ENCODE data around the gene CACNA1A. TPM values are rescaled to one million over a fixed set of nuclear protein-coding genes. Genes with fewer than 3 reads are reported as not detected.
"Not testable (repeated sequence)": the region's sequence is repeated elsewhere in the genome, so short reads cannot be mapped to it uniquely, and the experiment has no call there.

The CACNA1A gene
- total RNA-seq, 1 donor from 2014 or later: 0.72 TPM

DNA sequence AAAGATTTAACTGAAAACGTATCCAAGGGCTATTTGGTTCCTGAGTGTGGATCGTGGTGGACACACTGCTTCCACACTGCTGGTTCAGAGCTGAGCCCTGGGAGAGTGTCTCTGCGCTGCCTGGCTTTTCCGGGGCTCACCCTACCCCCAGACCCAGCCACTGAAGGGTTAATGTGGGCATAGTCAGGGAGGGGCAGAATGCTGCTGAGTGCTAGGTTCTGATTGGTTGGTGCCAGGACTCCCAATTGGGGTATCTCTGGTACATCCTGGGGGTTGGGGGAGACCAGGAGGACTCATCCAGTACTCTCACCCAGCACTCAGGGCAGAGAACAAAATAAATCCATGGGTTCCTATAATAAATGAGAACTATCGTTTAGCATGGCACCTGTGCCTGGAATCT lies 142.3 kb downstream of the CACNA1A start:
- DNase-seq: no peak

DNA sequence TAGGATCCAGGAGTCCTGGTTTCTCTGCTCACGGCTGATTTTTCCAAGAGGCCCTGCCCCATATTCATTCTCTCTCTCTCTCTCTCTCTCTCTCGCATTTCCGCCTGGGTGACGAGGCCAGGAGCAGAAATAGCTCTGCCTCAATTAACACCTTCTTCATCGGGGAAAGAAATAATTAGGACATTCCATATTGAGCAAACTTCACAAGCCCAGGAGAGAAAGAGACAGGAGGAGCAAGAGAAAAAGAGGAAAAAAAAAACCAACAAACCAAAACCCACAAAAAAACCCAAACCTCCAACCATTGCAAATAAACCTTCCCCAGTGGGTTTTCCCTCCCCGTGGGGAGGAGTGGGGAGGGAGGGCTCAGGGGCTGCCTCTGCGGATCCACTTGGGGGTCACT lies 143.0 kb downstream of the CACNA1A start:
- DNase-seq: no peak

DNA sequence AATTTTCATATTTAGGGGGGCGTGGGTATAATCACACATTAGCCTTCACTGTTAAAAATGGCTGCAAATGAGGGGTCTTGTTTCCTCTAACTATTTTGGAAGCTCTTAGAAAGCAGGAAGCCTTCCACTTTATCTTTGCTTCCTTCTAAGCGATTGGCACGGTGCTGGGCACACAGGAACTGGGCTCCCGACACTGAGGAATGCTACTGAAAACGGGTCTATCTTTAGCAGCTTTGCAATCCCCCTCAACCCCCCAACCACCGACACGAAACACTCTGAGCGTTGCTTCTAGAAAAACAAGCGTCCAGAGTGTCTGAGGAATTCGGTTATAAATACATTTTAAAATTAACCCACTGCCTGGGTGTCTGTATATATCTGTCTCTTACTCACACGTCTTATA lies 143.6 kb downstream of the CACNA1A start:
- no peak for DNase-seq

DNA sequence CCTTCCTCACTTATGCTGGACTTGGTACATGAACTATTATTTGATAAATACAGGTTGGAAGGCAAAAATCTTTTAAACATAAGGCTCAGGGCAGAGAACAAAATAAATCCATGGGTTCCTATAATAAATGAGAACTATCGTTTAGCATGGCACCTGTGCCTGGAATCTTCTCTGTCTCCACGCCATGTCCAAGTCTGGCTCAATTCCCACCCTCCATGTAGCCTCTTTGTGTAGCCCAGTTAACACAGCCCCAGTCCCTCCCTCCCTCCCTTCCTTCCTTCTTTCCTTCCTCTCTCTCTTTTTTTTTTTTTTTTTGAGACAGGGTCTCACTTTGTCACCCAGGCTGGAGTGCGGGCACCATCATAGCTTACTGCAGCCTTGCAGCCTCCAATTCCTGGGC lies 144.6 kb downstream of the CACNA1A start:
- DNase-seq: not testable (repeated sequence)

DNA sequence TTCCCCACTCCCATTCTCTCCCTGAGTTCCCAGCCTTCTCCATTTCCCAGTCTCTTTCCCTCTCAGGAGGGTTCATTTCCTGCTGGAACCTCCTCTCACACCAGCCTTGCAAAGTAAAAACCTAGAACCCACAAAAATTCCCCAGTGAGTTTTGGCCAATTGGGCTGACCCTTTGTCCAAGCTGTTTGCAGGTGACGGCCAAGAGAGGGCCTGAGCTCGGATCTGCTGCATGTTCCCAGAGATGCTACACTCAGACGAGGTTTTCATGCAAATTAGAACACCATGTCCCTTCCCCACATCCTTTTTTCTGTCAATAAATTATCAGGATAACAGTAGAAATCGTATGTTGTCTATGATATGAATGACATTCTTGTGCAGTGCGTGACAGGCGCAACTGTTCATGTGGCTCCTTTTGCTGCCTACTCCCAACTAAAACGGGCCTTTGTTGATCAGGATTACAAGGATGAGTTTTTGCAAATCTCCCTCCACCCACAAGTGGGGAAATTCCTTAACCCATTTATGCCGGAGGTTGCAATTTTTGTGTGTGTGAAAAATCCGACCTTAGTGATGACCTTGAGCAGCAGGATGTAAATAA lies 149.5 kb downstream of the CACNA1A start:
- no peak for DNase-seq

DNA sequence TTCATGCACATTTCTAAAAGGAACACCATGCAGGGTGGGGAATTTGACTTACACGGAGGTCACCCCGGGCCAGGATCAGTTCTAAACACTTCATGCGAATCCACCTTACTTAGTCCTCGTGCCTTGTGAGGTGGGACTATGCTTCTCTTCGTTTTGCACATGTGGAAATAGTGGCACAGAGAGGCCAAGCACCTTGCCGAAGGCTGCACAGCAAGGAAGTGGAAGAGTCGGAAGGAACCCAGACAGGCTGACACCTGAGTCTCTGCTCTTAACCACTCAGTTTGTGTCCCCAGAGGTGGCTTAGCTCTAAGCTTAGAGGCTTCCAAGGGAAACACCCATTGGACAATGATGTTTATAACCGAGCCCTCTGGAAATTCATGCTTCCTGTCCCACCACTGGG lies 150.1 kb downstream of the CACNA1A start:
- no peak for DNase-seq

DNA sequence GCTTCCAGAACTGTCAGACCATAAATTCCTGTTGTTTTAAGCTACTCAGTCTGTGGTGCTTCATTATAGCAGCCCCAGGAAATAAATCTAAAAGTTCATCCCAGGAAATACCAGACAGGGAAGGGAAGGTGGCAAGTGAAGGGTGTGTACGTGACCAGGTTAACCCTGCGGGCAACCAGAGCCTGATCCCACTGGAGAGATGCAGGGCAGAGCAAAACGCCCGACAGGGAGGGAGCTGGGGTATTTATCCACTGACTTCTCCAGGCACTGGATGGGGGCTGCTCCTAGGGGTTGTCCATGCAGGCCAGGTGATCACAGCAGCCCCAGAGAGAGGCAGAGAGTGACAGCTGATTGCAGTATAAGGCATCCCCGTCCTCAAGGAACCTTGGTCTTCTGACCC lies 150.9 kb downstream of the CACNA1A start:
- DNase-seq: no peak

DNA sequence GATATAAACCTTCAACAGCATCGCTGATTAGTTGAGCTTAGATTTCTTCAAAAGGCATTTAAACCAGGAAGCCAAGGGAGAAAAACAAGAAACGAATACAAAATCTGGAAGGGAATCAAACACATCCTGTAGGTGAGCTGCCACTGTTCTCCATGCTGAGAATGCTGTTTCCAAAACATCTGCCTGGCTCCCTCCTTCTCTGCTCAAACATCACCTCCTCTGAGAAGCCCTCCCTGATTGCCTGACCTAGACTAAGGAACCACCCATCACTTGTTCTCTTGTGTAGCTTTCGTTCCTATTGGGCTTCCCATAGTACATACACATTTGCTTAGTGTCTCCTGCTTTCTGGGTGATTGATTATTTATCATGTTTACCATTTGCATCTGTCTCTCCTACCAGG lies 152.7 kb downstream of the CACNA1A start:
- no peak for DNase-seq

DNA sequence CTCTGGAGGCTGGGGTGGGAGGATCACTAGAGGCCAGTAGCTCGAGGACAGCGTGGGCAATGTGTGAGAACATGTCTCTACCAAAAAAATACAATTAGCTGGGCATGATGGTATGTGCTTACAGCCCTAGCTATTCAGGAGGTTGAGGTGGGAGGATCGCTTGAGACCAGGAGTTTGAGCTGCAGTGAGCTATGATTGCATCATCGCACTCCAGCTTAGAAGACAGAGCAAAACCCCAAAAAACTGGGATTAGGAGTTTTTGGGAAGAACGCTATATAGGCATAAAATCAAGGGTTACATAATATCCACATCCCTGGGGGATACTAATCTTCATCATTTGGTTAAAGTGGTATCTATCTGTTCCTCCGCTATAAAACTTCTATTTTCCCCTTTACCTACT lies 155.5 kb downstream of the CACNA1A start:
- no peak for DNase-seq

DNA sequence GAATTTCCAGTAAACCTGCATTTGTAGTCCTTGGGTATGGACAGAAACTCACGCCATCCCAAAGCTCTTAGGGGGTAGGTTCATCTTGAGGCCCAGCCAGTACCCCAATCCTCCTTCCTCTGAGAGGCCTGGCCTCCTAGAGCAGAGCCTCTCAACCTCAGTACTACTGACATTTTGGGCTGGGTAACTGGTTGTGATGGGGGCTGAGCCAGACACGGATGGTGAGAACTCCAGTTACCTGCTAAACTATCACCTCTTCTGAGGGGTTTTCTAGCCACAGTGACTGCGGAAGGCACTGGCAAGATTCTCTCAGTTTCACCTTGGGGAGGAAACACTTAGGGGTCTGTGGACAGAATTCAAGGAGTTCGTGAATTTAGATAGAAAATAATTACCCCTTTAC lies 156.2 kb downstream of the CACNA1A start:
- DNase-seq: no peak

DNA sequence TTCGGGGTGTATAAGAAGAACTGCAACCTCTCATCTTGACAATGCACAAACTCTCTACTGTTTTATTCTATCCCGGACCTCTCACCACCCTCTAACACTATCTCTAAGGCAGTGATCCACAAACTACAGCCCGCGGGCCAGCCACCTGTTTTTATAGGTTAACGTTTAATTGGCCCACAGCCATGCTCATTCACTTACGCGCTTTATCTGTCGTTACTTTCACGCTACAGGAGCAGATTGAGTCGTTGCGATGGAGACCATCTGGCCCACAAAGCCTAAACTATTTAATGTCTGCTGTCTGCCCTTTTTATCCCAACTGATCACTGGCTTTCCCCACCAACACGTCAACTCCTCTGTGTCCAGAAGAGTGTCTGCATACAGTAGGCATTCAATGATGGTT lies 158.9 kb downstream of the CACNA1A start:
- peak; percentile 14 for DNase-seq

DNA sequence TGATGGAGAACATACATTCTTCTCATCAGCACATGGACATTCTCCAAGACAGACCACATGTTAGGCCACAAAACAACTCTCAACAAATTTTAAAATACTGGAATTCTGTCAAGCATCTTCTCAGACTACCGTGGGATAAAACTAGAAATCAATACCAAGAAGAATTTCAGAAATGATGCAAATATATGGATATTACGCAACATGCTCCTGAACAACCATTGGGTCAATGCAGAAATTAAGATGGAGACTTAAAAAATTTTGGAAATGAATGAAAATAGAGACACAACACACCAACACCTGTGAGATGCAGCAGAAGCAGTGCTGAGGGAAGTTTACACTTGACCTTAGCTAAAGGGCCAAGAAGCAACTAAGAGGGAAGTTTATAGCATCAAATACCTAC lies 162.8 kb downstream of the CACNA1A start:
- no peak for DNase-seq

DNA sequence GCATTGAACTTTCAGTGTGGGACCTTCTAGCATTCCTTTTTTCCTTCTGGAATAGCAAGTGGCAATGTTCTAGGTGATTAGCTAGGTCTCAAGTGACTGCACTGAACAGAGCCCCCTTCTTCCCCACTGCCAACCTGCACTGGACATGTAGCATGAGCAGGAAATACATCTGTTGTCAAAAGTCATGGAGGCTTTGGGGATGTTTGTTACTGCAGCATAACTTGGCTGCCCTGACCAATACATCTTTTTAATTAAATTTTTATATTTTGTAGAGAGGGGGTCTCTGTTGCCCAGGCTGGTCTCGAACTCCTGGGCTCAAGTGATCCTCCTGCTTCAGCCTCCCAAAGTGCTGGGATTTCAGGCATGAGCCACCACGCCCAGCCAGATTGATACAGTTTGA lies 163.6 kb downstream of the CACNA1A start:
- DNase-seq: no peak

DNA sequence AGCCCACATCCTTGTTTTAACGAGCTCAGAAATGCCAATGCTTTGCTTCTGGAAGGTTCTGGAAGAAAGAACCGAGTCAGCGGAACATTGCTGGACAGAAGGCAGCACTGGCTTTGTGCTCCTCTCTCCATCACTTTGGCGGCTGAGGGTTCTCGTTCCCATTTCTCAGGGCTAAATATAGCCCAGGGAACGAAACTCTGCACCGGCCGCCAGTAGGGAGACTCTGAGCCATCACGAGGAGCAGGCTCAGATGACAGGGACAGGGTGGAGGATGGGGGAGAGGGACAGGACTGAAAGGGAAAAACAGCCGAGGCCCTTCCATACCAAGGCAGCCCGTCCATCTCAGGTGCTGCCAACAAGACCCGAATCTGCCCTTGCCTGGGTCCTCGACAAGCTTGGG lies 166.4 kb downstream of the CACNA1A start:
- DNase-seq: peak; percentile 38

DNA sequence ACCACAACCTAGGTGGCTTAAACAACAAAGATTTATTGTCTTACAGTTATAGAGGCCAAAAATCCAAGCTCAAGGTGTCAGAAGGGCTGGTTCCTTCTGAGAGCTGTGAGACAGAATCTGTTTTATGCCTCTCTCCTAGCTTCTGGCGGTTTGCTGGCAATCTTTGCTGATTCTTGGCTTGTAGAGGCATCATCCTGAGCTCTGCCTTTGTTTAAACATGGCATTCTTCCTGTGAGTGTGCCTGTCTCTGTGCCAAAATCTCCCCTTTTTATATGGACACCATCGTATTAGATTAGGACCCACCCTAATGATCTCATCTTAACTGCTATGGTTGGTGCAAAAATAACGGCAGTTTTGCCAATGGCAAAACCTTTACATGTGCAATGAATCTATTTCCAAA lies 169.1 kb downstream of the CACNA1A start:
- no peak for DNase-seq

DNA sequence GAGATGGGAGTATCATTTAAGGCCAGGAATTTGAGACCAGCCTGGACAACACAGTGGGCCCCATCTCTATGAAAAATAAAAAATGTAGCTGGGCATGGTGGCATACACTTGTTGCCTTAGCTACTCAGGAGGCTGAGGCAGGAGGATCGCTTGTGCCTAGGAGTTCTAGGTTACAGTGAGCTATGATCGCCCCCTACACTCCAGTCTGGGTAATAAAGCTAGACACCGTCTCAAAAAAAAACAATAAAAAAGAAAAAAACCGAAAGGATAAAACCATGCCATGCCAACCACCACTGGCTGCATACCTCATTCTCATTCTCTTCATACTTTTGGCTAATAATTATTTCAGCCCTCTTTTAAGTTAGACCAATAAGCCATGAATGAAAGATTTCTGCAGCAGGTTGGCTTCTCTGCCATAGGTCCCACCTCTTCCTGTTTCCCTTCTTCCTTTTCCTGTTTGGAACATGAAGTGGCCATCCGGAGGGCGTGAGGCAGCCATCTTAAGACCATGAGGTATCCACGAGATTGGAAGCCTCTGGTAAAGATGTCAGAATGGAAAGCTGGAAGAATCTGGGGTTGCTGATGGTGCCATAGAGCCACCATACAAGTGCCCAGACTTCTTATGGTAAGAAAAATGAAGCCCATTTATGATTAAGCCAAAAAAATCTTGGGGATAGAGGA lies 171.3 kb downstream of the CACNA1A start:
- no peak for DNase-seq

DNA sequence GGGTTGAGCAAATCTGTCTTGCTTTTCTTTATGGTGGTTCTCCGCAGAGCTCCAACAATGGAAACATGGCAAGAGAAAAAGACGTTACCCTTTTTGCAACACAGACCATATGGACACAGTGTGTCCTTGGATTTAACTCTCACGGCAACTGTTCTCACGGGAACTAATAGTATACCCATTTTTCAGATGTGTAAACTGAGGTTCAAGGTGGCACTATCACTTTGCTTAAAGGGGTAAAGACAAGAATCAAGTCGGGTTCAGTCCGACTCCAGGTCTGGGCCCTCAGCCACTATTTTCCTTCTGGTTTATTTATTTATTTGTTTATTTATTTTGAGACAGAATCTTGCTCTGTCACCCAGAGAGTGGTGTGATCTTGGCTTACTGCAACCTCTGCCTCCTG lies 176.0 kb downstream of the CACNA1A start:
- no peak for DNase-seq

DNA sequence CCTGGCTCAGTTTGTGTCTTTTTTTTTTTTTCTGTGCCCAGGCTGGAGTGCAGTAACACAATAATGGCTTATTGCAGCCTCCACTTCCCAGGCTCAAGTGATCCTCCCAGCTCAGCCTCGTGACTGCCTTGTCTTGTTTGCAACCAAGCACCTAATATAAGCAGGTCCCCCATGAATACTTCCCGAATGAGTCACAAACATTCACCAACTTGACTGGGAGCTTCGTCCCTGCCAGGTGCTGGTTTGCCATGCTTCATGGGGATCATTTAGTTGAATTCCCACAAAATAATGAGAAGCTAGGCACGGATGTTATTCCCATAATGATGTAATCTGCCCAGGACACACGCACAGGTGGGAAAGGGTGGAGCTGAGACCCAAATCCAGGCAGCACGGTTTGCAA lies 176.5 kb downstream of the CACNA1A start:
- DNase-seq: no peak

DNA sequence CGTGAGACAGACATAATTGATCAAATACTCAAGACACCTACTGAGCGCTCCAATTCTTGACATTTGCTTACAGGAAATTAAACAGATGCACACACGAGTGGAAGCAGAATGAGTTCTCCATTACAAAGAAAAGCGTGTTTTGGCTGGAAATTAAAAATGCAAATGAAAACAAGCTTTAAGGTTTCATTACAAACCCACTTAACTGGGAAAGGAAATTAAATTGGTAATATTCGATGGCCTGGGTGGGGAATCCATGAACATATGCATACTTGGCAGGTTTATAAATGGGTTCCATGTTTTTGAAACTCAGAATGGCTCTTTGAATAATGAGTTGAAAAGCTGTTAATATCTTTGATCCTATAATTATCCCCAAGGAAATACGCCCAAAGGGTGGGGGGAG lies 178.0 kb downstream of the CACNA1A start:
- no peak for DNase-seq

DNA sequence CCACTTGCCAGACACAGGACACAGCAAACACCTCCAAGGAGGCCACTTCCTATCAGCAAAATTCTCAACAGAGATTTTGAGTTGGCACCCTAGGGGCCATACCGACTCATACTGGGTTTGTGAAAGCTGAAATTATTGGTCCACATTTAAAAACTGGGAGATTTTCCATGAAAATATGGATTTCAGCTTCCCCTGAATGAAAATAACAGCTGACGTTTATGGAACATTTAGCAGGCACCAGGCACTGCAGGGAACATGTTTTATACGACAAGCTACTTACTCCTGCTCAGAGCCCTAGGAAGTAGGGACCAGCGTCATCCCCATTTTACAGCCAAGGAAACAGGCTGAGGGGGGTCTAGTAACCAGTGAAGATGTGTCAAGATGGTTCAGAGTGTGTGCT lies 186.8 kb downstream of the CACNA1A start:
- no peak for DNase-seq

DNA sequence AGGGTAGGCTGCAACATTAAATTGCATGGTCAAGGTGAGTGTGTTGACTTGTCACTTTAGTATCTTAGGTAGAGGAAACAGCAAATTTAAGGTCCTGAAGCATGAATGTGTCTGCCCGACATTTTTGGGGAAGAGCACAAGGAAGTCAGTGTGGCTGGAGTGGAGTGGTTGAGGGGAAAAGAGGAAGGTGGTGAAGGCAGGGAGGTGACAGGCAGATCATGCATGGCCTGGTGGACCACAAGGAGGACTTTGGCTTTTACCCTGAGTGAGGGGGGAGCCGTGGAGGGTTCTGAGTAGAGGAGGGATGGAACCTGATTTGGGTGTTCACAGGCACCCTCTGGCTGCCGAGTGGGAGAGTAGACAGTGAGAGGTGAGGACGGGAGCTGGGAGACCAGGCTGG lies 188.1 kb downstream of the CACNA1A start:
- no peak for DNase-seq

DNA sequence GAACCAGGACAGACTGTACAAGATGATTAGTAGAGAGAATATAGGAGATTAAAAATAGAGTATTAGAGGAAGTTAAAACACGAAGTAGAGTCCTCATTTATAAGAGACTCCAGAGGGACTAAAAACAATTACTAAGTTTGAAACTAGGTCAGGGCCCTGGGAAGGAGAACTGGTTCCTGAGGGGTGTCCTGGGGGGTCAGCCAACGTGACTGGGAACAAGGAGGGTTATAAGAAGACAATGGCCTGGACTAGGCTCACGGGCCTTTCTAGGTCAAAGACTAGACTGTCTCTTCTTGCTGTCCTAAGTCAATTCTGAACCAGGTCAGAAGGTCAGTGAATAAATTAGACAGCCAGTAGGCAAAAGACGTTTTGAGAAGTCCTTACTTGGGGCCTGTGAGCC lies 190.8 kb downstream of the CACNA1A start:
- DNase-seq: no peak

DNA sequence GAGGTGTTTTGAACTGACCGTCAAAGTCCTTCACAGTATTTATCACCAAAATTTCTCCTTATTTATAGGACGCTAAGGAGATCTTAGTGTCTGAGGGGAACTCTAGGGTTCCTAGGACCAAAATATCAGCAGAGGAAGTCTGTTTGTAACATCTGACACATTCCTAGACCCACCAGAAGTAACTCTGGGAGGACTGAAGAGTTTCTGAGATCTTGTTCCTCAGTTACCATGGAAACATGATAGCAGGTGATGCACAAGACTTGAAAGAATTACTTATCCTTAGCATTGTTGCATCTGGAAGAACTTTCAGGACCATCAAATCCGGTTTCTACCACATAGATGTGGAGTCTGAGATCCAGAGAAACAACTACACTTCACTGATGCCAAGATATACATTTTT lies 191.5 kb downstream of the CACNA1A start:
- DNase-seq: no peak

DNA sequence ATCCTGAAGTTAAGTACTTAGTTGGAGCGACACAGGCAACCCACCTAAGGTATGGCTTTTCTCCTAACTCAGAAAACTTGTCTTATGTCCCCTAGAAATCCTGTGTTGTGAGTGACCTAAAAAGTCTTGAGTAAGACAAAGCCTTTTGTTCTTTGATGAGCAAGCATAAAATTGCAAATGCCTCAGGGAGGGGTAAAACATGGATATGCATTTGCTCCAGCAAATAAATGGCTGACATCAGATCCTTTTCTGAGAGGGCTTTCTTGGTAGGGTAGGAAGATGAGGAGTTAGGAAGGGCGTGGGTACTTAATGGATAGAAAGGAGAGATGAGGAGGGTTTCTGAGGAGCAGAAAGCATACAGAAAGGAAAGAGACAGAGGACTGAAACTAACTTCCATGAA lies 192.4 kb downstream of the CACNA1A start:
- DNase-seq: no peak

DNA sequence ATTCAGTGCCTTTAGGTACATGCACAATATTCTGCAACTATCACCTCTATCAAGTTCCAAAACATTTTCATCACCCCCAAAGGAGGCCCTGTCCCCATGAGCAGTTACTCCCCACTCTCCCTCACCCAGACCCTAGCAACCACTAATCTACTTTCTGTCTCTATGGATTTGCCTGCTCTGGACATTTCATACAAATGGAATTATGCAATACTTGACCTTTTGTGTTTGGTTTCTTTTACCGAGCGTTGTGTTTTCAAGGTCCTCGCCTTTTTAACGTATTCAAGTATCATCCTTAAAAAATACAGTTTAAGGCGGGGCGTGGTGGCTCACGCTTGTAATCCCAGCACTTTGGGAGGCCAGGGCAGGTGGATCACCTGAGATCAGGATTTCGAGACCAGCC lies 196.4 kb downstream of the CACNA1A start:
- no peak for DNase-seq
